DND-41 (cell line): ENCODE data around the gene INTS3.

ENCODE experiments used
- EZH2 ChIP-seq: IDR thresholded peaks from 3 replicates; pipeline ENCODE4 v1.6.1; 2012; ENCODE audit warnings: borderline replicate concordance, low read depth, mild to moderate bottlenecking, moderate library complexity, low read length, inconsistent platforms; ENCODE audit not compliant: severe bottlenecking
- TF ChIP-seq, protein P1 (sequence below): IDR thresholded peaks from 2 replicates; pipeline ENCODE4 v1.5.1; 2012; ENCODE audit warnings: borderline replicate concordance, low read length, moderate library complexity, mild to moderate bottlenecking; ENCODE audit not compliant: poor library complexity, severe bottlenecking; ENCODE audit errors: extremely low read depth

- TF ChIP-seq, protein P1, sequence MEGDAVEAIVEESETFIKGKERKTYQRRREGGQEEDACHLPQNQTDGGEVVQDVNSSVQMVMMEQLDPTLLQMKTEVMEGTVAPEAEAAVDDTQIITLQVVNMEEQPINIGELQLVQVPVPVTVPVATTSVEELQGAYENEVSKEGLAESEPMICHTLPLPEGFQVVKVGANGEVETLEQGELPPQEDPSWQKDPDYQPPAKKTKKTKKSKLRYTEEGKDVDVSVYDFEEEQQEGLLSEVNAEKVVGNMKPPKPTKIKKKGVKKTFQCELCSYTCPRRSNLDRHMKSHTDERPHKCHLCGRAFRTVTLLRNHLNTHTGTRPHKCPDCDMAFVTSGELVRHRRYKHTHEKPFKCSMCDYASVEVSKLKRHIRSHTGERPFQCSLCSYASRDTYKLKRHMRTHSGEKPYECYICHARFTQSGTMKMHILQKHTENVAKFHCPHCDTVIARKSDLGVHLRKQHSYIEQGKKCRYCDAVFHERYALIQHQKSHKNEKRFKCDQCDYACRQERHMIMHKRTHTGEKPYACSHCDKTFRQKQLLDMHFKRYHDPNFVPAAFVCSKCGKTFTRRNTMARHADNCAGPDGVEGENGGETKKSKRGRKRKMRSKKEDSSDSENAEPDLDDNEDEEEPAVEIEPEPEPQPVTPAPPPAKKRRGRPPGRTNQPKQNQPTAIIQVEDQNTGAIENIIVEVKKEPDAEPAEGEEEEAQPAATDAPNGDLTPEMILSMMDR = no peak
- no peak for TF ChIP-seq EZH2
Measured at GRCh38 chr1:153794624-153795329, 66.9 kb downstream of the INTS3 start.
